ENCODE data around the gene PLCB1. TPM values are rescaled to one million over a fixed set of nuclear protein-coding genes. Genes with fewer than 3 reads are reported as not detected.

PLCB1 gene
- total RNA-seq, 1 experiment from 2014 or later = 11.3 TPM

DNA sequence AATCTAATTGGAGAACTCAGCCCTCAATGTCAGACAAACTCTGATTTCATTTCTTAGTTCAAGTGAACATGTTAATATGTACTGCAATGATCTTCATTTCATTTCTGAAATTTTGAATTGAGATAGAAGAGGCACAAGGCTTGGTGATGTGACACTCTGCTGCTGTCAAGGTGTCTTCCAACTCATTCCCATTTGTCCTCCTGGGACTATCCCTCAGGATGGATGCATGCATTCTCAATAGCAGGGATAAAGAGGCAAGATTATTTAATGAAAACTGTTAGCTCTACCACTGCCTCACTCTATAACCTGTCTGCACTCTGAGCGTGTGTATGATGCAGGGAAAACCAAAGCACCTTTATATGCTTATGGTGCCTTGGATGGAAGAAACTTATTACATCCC, 78.7 kb downstream of the PLCB1 start (continued):
- TF ChIP-seq FOXP1 (CRISPR knock-in tag; IDR thresholded peaks at IDR 0.05; ENCODE audit: borderline replicate concordance) = no peak
- no peak for TF ChIP-seq NR2C2 (CRISPR knock-in tag; IDR thresholded peaks at IDR 0.05)
- TF ChIP-seq ZNF671 (CRISPR knock-in tag; IDR thresholded peaks at IDR 0.05) = no peak
- no peak for TF ChIP-seq PRRX2 (CRISPR knock-in tag; IDR thresholded peaks at IDR 0.05)
- no peak for TF ChIP-seq RELA (CRISPR knock-in tag; IDR thresholded peaks at IDR 0.05; ENCODE audit: borderline replicate concordance)
- TF ChIP-seq NFATC4 (CRISPR knock-in tag; IDR thresholded peaks at IDR 0.05) = no peak
- TF ChIP-seq KAT7 (CRISPR knock-in tag; IDR thresholded peaks at IDR 0.05; ENCODE audit: borderline replicate concordance) = no peak
- TF ChIP-seq NR1H2 (CRISPR knock-in tag; IDR thresholded peaks at IDR 0.05) = no peak

DNA sequence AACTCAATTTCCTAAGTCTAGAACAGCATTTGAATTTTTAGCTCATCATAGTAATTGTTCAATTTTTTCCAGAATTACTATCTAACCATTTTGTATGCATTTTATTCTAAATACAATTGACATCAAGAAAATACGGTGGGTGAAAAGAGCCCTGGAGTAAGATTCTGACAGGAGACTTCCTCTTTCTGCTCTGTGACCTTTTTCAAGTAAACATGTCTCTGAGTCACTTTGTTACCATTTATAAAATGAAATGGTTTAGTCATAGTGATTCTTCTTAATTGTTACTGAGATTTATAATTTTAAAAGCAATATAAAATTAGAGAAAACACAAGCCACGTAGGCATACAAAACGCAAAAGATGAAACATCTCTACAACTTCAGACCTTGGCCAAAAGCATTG, 80.2 kb downstream of the PLCB1 start:
- CTCF ChIA-PET = no interaction called here
- peaks cover 35% of the 10 kb centered on the region for H3K4me1 Mint-ChIP-seq
- TF ChIP-seq, protein P1, sequence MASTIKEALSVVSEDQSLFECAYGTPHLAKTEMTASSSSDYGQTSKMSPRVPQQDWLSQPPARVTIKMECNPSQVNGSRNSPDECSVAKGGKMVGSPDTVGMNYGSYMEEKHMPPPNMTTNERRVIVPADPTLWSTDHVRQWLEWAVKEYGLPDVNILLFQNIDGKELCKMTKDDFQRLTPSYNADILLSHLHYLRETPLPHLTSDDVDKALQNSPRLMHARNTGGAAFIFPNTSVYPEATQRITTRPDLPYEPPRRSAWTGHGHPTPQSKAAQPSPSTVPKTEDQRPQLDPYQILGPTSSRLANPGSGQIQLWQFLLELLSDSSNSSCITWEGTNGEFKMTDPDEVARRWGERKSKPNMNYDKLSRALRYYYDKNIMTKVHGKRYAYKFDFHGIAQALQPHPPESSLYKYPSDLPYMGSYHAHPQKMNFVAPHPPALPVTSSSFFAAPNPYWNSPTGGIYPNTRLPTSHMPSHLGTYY (CRISPR knock-in tag; IDR thresholded peaks at IDR 0.05) = no peak
- TF ChIP-seq, protein P2, sequence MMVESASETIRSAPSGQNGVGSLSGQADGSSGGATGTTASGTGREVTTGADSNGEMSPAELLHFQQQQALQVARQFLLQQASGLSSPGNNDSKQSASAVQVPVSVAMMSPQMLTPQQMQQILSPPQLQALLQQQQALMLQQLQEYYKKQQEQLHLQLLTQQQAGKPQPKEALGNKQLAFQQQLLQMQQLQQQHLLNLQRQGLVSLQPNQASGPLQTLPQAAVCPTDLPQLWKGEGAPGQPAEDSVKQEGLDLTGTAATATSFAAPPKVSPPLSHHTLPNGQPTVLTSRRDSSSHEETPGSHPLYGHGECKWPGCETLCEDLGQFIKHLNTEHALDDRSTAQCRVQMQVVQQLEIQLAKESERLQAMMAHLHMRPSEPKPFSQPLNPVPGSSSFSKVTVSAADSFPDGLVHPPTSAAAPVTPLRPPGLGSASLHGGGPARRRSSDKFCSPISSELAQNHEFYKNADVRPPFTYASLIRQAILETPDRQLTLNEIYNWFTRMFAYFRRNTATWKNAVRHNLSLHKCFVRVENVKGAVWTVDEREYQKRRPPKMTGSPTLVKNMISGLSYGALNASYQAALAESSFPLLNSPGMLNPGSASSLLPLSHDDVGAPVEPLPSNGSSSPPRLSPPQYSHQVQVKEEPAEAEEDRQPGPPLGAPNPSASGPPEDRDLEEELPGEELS (CRISPR knock-in tag; IDR thresholded peaks at IDR 0.05) = no peak
- TF ChIP-seq ZNF317 (CRISPR knock-in tag; IDR thresholded peaks at IDR 0.05; ENCODE audit: borderline replicate concordance, low read depth) = no peak
- no peak for TF ChIP-seq RORB (CRISPR knock-in tag; IDR thresholded peaks at IDR 0.05)
- no peak for TF ChIP-seq NR3C1 (CRISPR knock-in tag; conservative IDR thresholded peaks at IDR 0.05; ENCODE audit: low read depth)
- TF ChIP-seq ATF1 (CRISPR knock-in tag; IDR thresholded peaks at IDR 0.05) = no peak
- TF ChIP-seq, protein P3, sequence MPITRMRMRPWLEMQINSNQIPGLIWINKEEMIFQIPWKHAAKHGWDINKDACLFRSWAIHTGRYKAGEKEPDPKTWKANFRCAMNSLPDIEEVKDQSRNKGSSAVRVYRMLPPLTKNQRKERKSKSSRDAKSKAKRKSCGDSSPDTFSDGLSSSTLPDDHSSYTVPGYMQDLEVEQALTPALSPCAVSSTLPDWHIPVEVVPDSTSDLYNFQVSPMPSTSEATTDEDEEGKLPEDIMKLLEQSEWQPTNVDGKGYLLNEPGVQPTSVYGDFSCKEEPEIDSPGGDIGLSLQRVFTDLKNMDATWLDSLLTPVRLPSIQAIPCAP (CRISPR knock-in tag; IDR thresholded peaks at IDR 0.05) = no peak
- TF ChIP-seq, protein P4, sequence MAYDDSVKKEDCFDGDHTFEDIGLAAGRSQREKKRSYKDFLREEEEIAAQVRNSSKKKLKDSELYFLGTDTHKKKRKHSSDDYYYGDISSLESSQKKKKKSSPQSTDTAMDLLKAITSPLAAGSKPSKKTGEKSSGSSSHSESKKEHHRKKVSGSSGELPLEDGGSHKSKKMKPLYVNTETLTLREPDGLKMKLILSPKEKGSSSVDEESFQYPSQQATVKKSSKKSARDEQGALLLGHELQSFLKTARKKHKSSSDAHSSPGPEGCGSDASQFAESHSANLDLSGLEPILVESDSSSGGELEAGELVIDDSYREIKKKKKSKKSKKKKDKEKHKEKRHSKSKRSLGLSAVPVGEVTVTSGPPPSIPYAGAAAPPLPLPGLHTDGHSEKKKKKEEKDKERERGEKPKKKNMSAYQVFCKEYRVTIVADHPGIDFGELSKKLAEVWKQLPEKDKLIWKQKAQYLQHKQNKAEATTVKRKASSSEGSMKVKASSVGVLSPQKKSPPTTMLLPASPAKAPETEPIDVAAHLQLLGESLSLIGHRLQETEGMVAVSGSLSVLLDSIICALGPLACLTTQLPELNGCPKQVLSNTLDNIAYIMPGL (CRISPR knock-in tag; IDR thresholded peaks at IDR 0.05) = no peak
- TF ChIP-seq, protein P5, sequence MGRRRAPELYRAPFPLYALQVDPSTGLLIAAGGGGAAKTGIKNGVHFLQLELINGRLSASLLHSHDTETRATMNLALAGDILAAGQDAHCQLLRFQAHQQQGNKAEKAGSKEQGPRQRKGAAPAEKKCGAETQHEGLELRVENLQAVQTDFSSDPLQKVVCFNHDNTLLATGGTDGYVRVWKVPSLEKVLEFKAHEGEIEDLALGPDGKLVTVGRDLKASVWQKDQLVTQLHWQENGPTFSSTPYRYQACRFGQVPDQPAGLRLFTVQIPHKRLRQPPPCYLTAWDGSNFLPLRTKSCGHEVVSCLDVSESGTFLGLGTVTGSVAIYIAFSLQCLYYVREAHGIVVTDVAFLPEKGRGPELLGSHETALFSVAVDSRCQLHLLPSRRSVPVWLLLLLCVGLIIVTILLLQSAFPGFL (CRISPR knock-in tag; IDR thresholded peaks at IDR 0.05; ENCODE audit: borderline replicate concordance) = no peak
- TF ChIP-seq, protein P6, sequence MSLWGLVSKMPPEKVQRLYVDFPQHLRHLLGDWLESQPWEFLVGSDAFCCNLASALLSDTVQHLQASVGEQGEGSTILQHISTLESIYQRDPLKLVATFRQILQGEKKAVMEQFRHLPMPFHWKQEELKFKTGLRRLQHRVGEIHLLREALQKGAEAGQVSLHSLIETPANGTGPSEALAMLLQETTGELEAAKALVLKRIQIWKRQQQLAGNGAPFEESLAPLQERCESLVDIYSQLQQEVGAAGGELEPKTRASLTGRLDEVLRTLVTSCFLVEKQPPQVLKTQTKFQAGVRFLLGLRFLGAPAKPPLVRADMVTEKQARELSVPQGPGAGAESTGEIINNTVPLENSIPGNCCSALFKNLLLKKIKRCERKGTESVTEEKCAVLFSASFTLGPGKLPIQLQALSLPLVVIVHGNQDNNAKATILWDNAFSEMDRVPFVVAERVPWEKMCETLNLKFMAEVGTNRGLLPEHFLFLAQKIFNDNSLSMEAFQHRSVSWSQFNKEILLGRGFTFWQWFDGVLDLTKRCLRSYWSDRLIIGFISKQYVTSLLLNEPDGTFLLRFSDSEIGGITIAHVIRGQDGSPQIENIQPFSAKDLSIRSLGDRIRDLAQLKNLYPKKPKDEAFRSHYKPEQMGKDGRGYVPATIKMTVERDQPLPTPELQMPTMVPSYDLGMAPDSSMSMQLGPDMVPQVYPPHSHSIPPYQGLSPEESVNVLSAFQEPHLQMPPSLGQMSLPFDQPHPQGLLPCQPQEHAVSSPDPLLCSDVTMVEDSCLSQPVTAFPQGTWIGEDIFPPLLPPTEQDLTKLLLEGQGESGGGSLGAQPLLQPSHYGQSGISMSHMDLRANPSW (CRISPR knock-in tag; conservative IDR thresholded peaks at IDR 0.05; ENCODE audit: low read depth) = no peak
- H3K9me3 Mint-ChIP-seq = no peaks in the 10 kb centered on the region
- H3K27ac Mint-ChIP-seq = no peak overlapping the region
- no peaks in the 10 kb centered on the region for H3K27me3 Mint-ChIP-seq (ENCODE audit: low read depth)
- ATAC-seq (no peak), DNase-seq (ENCODE audit: low spot score) (no peak)
- POLR2A ChIA-PET = no interaction called here
- no peaks in the 10 kb centered on the region for H3K36me3 Mint-ChIP-seq
- H3K4me3 Mint-ChIP-seq = no peak overlapping the region

Data from WTC11 (cell line).